Pancreas (tissue), 10 donors: Measurements from ENCODE around the gene NCKIPSD. TPM values are rescaled to one million over a fixed set of nuclear protein-coding genes. Genes with fewer than 3 reads are reported as not detected.

Source experiments
- ATAC-seq, 4 donors: fragments of 200-7000 bp; cut with Tn5 transposase; one replicate each; pipeline versions ENCODE4 v1.8.0 to v1.9.1; 2020; ENCODE audit warnings: mild to moderate bottlenecking in 4 of 4, moderate library complexity in 4 of 4
- DNase-seq, 6 donors: peaks; one replicate each; pipeline ENCODE4 v3.0.0-alpha.2; 2020
- FAIRE-seq: peaks from 2 replicates; lab custom pipeline; 2012; peaks lifted over from hg19 to GRCh38; lab: Jason Lieb, UNC
- H3K27ac ChIP-seq, 4 donors: fragments of 200-600 bp; sonication (generic); 1 replicate in 3 of 4; 2 replicates in 1 of 4; pipeline versions ENCODE4 v1.5.0 to v1.8.0; 2020
- H3K27me3 ChIP-seq, 4 donors: fragments of 200-600 bp; one replicate each; pipeline ENCODE4 v1.8.0; 2021
- H3K36me3 ChIP-seq, 3 donors: fragments of 200-600 bp; sonication (generic) in 1 of 3; one replicate each; pipeline versions ENCODE4 v1.5.0 to v1.8.0; 2020 to 2021
- H3K4me1 ChIP-seq, 3 donors: fragments of 200-600 bp; one replicate each; pipeline ENCODE4 v1.8.0; 2021
- H3K4me3 ChIP-seq, 4 donors: fragments of 200-600 bp; sonication (generic) in 2 of 4; one replicate each; pipeline versions ENCODE4 v1.5.0 to v1.8.0; 2020 to 2021
- H3K9me3 ChIP-seq, 4 donors: fragments of 200-600 bp; one replicate each; pipeline ENCODE4 v1.8.0; 2021
- WGBS, 2 donors: extraction: QIAGEN DNeasy Blood & Tissue Kit; methylation state at CpG; one replicate each; pipeline ENCODE4 v1.1.7; 2013; 5-methylcytosine and 5-hydroxymethylcytosine counted together
- intact Hi-C, 3 donors: fragments of 100-400 bp; cut with DNase I; formaldehyde crosslinking; loops; one replicate each; pipeline versions ENCODE4 v1.11.1 to v1.14.2; 2022
- polyA plus RNA-seq, 2 donors: library from polyadenylated mRNA; stranded (reverse); fragments of 200-250 nt; gene quantifications; one replicate each; pipeline ENCODE4 v1.2.3, GENCODE V29; 2013
- total RNA-seq, 6 donors: library from RNA; stranded (reverse); fragmentation: NEBNext Ultra II Directional in 4 of 6; extraction: Animal tissue kit (Norgen Biotek cat#: 25700) in 4 of 6; gene quantifications; one replicate each; pipeline versions ENCODE4 v1.2.1 to v1.2.4, GENCODE V29; 2021 to 2023
- TF ChIP-seq, protein P1 (sequence below), 4 donors: fragments of 200-600 bp; sonication (generic) in 3 of 4; IDR thresholded peaks; one replicate each; pipeline versions ENCODE4 v1.5.0 to v1.8.0; 2021; ENCODE audit warnings: antibody characterized with exemption in 4 of 4
- donor health status: healthy with polysubstance abuse.
- donor health status: DM: no; HTN: no; CAD: no; lungs with moderate emphysema.
- donor health status: DM: no; HTN: no; CAD: no.
- donor health status: control.
- donor health status: control.
- donor health status: Bipolar disorder and iron deficiency.
- donor health status: DM: yes; HTN: yes; CAD: no.
- donor health status: DM: no; HTN: no; CAD: no.
- donor health status: DM: no; HTN: no; CAD: no.
- donor health status: DM: yes; HTN: yes; CAD: no.

The NCKIPSD gene
- total and polyA plus RNA-seq, 8 donors = 5.4 to 17.0 (median 7.5) TPM

DNA sequence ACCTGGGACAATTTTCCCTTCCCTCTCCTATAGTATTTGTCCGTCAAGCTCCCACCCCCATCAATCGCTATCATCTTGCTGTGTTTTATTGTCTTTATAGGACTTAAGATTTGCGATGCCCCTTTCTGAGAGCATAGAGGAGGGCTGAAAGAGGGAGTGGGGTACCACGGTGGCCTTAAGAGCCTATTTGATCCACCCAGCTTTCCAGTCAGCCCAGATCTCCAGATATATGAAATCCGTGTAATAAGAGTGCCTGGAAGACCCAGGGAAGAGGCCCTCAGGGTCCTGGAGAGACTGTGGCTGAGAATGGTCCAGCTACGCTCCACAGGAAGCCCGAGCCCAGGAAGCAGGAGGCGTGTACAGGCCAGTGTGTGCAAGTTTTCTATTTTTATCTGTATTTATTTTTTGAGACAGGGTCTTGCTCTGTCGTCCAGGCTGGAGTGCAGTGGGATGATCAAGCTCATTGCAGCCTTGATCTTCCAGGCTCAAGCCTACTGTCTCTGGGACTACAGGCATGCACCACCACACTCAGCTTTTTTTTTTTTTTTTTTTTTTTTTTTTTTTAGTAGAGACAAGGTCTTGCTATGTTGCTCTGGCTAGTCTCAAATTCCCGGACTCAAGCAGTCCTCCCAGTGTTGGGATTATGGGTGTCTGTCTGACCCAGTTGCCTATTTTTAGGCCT lies 964 bp upstream of the NCKIPSD start:
- H3K27ac ChIP-seq = no peak overlapping the region
- intact Hi-C loops = no loop called here
- FAIRE-seq = no peak
- H3K36me3 ChIP-seq = peaks cover 9 to 37% (median 17%) of the 10 kb centered on the region in 3 donors
- no peaks in the 10 kb centered on the region for H3K27me3 ChIP-seq
- H3K4me1 ChIP-seq = peaks cover 4 to 9% (median 6%) of the 10 kb centered on the region in 3 donors
- 55 to 58% methylated on average over 10 of the region's 10 CpGs for WGBS, 2 donors
- no peak for DNase-seq
- TF ChIP-seq, protein P1, sequence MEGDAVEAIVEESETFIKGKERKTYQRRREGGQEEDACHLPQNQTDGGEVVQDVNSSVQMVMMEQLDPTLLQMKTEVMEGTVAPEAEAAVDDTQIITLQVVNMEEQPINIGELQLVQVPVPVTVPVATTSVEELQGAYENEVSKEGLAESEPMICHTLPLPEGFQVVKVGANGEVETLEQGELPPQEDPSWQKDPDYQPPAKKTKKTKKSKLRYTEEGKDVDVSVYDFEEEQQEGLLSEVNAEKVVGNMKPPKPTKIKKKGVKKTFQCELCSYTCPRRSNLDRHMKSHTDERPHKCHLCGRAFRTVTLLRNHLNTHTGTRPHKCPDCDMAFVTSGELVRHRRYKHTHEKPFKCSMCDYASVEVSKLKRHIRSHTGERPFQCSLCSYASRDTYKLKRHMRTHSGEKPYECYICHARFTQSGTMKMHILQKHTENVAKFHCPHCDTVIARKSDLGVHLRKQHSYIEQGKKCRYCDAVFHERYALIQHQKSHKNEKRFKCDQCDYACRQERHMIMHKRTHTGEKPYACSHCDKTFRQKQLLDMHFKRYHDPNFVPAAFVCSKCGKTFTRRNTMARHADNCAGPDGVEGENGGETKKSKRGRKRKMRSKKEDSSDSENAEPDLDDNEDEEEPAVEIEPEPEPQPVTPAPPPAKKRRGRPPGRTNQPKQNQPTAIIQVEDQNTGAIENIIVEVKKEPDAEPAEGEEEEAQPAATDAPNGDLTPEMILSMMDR (IDR thresholded peaks at IDR 0.05) = no peak
- no peak for ATAC-seq
- no peaks in the 10 kb centered on the region for H3K9me3 ChIP-seq
- peak overlapping the region in 1 of 4 donors; percentile 88 for H3K4me3 ChIP-seq

DNA sequence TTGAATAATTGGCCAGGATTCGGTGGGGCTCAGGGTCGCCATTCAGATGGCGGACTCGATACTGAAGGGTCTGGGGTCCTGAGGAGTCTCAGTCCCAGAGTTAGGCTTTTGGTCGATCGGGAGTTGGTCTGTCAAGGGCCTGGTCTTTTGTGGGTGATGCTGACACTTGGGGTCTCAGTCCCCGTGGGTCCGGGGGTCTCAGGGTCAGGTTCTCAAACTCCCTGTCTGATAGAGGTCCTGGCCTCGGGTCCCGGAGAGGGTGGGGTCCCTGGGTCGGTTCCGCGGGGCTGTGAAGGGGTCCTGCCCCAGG lies 467 bp downstream of the NCKIPSD start:
- DNase-seq (no peak), FAIRE-seq (no peak), ATAC-seq (no peak)
- WGBS, 2 donors = 6 to 9% methylated on average over 13 of the region's 13 CpGs
- TF ChIP-seq, protein P1 (IDR thresholded peaks at IDR 0.05) = no peak
- H3K27me3 ChIP-seq = no peaks in the 10 kb centered on the region
- peak overlapping the region; percentile 83 to 88 (median 86) for H3K27ac ChIP-seq
- H3K4me1 ChIP-seq = peaks cover 4 to 9% (median 6%) of the 10 kb centered on the region in 3 donors
- H3K36me3 ChIP-seq = peaks cover 3 to 36% (median 14%) of the 10 kb centered on the region in 3 donors
- intact Hi-C loops = no loop called here
- H3K9me3 ChIP-seq = no peaks in the 10 kb centered on the region
- H3K4me3 ChIP-seq = peak overlapping the region; percentile 65 to 91 (median 84)

DNA sequence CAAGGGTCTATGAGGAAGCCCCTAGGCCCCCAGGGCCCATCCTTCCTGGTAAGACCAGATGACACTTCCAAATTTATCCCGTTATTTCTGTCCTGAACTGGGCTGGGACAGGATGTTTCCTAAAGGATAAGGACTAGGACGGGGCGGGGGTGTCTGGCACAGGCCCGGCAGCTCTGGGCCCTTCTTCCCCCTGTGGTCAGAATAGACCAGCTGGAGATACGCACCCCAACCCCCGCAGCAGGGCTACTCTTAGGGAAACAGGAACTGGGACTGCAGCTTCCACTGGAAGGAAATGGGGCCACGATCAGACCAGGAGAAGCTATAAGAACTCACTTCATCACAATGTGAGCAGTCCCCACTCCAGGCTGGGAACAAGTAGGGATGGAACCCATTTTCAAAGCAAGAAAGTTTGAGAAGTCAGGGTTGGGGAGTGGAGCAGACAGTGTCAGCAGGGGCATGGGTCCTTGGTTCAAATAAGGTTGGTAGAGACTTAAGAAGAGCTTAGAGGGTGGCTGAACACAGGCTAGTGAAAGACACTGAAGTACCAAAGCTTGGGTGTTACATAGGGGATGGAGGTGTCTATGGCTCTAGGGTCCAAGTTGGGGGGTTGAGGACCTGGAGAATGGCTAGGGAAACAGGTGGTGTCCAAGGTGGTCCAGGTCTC lies 1.1 kb downstream of the NCKIPSD start:
- intact Hi-C loops = no loop called here
- FAIRE-seq = no peak
- no peak for ATAC-seq
- WGBS, 2 donors = 61 to 73% methylated on average over 7 of the region's 7 CpGs
- H3K27me3 ChIP-seq = no peaks in the 10 kb centered on the region
- peaks cover 4 to 9% (median 6%) of the 10 kb centered on the region in 3 donors for H3K4me1 ChIP-seq
- H3K36me3 ChIP-seq = peaks cover 3 to 30% (median 11%) of the 10 kb centered on the region in 3 donors
- no peak overlapping the region for H3K27ac ChIP-seq
- H3K9me3 ChIP-seq = no peaks in the 10 kb centered on the region
- H3K4me3 ChIP-seq = peak overlapping the region in 2 of 4 donors; percentile 88 to 91
- TF ChIP-seq, protein P1 (IDR thresholded peaks at IDR 0.05) = no peak
- DNase-seq = peak in 1 of 6 donors; percentile 61

DNA sequence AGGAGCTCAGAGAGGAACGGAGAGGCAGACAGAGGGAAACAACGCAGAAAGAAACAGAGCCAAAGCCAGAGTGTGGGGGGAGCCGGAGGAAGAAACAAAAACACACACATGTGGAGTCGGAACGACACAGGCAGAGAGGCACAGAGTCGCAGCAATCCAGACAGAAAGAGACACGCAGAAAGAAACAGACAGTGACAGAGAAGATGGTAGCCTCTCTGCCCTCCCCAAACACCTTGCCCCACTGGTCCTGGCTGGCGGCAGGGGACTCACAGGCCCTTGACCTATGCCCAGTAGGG lies 1.7 kb downstream of the NCKIPSD start:
- FAIRE-seq (no peak), ATAC-seq (no peak), DNase-seq (no peak)
- H3K27me3 ChIP-seq = no peaks in the 10 kb centered on the region
- peaks cover under 1 to 25% (median 7%) of the 10 kb centered on the region in 3 donors for H3K36me3 ChIP-seq
- TF ChIP-seq, protein P1 (IDR thresholded peaks at IDR 0.05) = no peak
- H3K4me3 ChIP-seq = peak overlapping the region in 1 of 4 donors; percentile 91
- intact Hi-C loops = no loop called here
- no peaks in the 10 kb centered on the region for H3K9me3 ChIP-seq
- 61 to 69% methylated on average over 7 to 8 of the region's 8 CpGs for WGBS, 2 donors
- H3K4me1 ChIP-seq = peaks cover 4 to 9% (median 6%) of the 10 kb centered on the region in 3 donors
- H3K27ac ChIP-seq = no peak overlapping the region

DNA sequence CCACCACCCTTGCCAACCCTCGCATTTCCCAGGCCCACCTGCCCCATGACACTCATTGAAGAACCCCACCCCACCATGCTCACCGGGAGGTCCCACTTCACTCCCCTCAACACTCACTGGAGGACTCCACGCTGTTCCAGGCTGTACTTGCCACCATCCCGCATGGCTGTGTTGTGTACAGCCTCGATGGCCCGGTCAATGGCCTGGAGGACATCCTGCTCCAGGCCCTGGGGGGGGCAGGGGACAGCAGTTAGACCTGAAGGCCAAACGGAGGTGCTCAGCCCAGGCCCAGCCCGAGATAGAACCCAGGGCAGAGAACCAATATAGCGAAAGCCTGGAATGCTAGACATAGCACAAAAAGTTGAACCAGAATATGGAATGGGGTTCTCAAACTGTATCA lies 2.9 kb downstream of the NCKIPSD start:
- intact Hi-C loops = no loop called here
- TF ChIP-seq, protein P1 (IDR thresholded peaks at IDR 0.05) = no peak
- no peak for FAIRE-seq

More for the DNA sequence above, 2.9 kb downstream of the NCKIPSD start:
- Histone ChIP-seq H3K36me3 (peaks cover 0 to 21% (median 1%) of the 10 kb centered on the region in 3 donors), H3K4me1 (peaks cover 4 to 9% (median 6%) of the 10 kb centered on the region in 3 donors), H3K27ac (no peak overlapping the region), H3K4me3 (no peak overlapping the region), H3K27me3 (no peaks in the 10 kb centered on the region), H3K9me3 (no peaks in the 10 kb centered on the region)
- ATAC-seq = no peak
- no peak for DNase-seq
- WGBS, 2 donors = 90 to 95% methylated on average over 9 of the region's 9 CpGs
